WI38 (cell line): ENCODE measurements around the gene JADE2.

ENCODE experiments used
- H3K4me3 ChIP-seq: 2 replicates; pipeline ENCODE4 v1.5.1; 2011; ENCODE audit warnings: low read depth, mild to moderate bottlenecking, control low read depth, low read length
- CTCF ChIP-seq: IDR thresholded peaks from 2 replicates; pipeline ENCODE4 v1.5.1; 2012; ENCODE audit warnings: low read depth, mild to moderate bottlenecking, control low read depth, low read length

Gene JADE2

DNA sequence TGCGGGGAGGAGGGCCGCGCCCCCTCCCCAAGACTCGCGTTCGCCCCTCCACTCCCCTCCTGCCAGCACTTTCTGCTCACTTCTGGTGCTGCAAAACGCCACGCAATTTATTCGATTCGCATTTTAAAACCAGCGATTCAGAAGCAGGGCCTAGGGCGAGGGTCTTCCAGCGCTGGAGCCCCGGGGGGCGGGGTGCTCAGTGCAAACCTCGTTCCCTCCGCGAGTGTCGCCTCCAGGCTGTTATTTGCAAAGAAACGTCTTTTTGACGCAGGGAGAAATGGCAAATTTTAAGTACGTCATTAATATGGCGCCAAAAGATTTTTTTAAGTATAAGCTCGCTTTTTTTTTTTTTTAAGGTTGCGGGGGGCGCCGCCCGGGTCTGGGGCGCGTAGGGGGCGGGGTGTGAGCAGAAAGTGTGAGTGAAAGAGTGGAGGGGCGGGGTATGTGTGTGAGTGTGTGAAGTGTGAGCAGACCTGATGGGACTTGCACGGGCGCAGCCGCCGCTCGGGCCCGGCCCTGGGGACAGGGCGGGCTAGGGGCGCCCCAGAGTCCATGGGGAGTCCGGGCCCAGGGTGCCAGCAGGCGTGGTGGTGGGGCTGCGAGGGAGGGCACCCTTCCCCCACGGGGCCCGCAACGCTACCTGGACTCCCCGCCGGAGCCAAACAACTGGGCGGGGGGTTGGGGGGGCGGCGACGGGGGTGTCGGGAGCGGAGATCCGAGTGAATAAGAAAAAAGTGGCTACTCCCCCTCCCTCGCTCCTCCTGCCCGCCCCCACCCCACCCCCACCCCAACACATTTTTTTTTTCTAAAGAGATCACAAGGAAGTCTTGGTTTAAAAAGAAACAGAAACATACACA is at the start of gene JADE2:
JADE2 (plus strand) TSS at position 845 of the 857 bp plus-strand sequence. CDS start 10,188 bp downstream, outside the sequence.
- no peak for TF ChIP-seq CTCF
- H3K4me3 ChIP-seq, result peak within 1 kb of the TSS; percentile 70

DNA sequence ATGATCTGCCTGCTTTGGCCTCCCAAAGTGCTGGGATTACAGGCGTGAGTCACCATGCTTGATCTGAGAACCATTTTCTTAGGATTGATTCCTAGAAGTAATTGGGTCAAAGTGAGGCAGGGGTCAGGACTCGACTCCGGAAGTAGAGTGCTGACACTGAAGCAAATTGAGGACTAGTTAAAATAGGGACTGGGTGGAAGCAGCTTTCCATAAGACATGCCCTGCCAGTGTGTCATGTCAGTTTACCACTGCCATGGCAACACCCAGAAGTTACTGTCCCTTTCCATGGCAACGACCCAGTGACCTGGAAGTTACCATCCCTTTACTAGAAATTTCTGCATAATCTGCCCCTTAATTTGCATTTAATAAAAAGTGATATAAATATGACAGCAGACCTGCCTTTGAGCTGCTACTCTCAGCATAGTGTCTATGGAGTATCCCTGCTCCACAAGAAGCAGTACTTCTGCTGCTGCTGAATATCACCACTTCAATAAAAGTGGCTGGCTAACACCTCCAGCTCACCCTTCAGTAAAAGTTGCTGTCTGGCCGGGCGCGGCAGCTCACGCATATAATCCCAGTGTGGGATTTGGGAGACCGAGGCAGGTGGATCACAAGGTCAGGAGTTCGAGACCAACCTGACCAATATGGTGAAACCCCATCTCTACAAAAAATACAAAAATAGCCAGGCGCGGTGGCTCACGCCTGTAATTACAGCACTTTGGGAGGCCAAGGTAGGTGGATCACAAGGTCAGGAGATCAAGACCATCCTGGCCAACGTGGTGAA is 47.8 kb upstream of the JADE2 start:
- no peak for TF ChIP-seq CTCF
- H3K4me3 ChIP-seq, result no peak overlapping the region

DNA sequence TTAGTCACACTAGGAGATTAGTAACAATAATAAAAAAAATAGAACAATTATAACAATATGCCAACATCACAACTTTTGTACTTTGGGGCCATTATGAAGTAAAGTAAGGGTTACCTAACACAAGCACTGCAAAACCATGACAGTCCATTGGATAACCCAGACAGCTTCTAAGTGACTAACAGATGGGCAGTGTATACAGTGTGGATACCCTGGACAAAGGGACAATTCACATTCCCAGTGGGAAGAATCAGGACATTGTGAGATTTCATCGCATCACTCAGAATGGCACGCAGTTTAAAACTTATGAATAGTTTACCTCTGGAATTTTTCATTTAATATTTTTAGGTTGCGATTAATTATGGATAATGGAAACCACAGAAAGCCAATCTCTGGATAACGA is 45.6 kb upstream of the JADE2 start:
- no peak overlapping the region for H3K4me3 ChIP-seq
- no peak for TF ChIP-seq CTCF

DNA sequence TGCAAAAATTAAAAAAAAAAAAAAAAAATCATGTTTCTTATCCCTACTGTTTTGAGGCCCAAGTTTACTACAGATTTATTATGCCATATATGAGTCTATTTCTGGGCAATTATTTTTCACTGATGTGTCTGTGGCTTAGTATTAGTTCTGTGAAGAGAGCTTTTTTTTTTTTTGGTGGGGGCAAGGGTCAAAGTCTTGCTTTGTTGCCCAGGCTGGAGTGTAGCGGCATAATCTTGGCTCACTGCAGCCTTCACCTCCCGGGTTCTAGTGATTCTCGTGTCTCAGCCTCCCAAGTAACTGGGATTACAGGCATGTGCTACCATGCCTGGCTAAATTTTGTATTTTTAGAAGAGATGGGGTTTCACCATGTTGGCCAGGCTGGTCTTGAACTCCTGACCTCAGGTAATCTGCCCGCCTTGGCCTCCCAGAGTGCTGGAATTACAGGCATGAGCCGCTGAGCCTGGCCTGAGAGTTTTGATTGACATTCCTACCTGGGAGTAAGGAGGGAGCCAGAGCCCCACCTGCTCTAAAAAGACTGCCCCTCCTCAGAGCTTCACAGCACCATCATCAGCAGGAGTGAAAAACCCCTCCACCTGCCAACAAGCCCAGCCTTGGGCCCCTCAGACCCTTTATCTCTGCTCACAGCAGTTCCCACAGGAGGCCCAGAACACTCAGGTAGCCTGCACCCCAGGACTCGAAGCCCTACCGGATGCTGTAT is 36.1 kb upstream of the JADE2 start:
- no peak overlapping the region for H3K4me3 ChIP-seq
- TF ChIP-seq CTCF, result no peak

- H3K4me3 ChIP-seq, result no peak overlapping the region
- no peak for TF ChIP-seq CTCF
Observed at GRCh38 chr5:134490255-134490924, 35.1 kb upstream of the JADE2 start.

GRCh38 chr5:134490925-134491271 is 34.6 kb upstream of the JADE2 start:
- H3K4me3 ChIP-seq, result no peak overlapping the region
- TF ChIP-seq CTCF, result no peak
